OCI-LY1 (cell line): Measurements from ENCODE around the gene IFI30.

Experiments used
- H2AFZ ChIP-seq: fragments of 200-600 bp; sonication (generic), shearing (Covaris generic); 2 replicates; pipeline ENCODE4 v1.6.0; 2014; ENCODE audit warnings: antibody characterized with exemption, mild to moderate bottlenecking, low read length
- H3F3A ChIP-seq: fragments of 200-600 bp; sonication (generic), shearing (Covaris generic); 2 replicates; pipeline ENCODE4 v1.6.0; 2014; ENCODE audit warnings: mild to moderate bottlenecking, antibody characterized with exemption, low read length, moderate library complexity; ENCODE audit not compliant: insufficient read depth
- H3K27ac ChIP-seq: fragments of 200-600 bp; sonication (generic); 2 replicates; pipeline ENCODE4 v1.5.1; 2014; ENCODE audit warnings: low read length, mixed run types, mild to moderate bottlenecking, low read depth; ENCODE audit not compliant: poor library complexity, severe bottlenecking
- H3K27me3 ChIP-seq: fragments of 200-600 bp; sonication (generic); 2 replicates; pipeline ENCODE4 v1.6.0; 2014; ENCODE audit warnings: antibody characterized with exemption, mild to moderate bottlenecking, low read length, moderate library complexity; ENCODE audit not compliant: insufficient read depth
- H3K36me3 ChIP-seq: fragments of 200-600 bp; sonication (generic); 2 replicates; pipeline ENCODE4 v1.6.1; 2014; ENCODE audit warnings: mild to moderate bottlenecking, antibody characterized with exemption, low read length, moderate library complexity, mixed read lengths; ENCODE audit not compliant: insufficient read depth
- H3K4me1 ChIP-seq: fragments of 200-600 bp; sonication (generic); 2 replicates; pipeline ENCODE4 v1.5.1; 2014; ENCODE audit warnings: mild to moderate bottlenecking, low read length, moderate library complexity; ENCODE audit not compliant: insufficient read depth, severe bottlenecking
- H3K4me2 ChIP-seq: fragments of 200-600 bp; sonication (generic), shearing (Covaris generic); 2 replicates; pipeline ENCODE4 v1.6.1; 2014; ENCODE audit warnings: low read length
- H3K4me3 ChIP-seq: fragments of 200-600 bp; sonication (generic); 2 replicates; pipeline ENCODE4 v1.5.1; 2014; ENCODE audit warnings: low read length, low read depth, mild to moderate bottlenecking, mixed read lengths; ENCODE audit not compliant: poor library complexity, severe bottlenecking
- H3K79me2 ChIP-seq: fragments of 200-600 bp; shearing (Covaris generic); 2 replicates; pipeline ENCODE4 v1.6.1; 2016; ENCODE audit warnings: mixed run types, low read length, mixed read lengths; ENCODE audit not compliant: insufficient read depth
- H3K9ac ChIP-seq: fragments of 200-600 bp; sonication (generic), shearing (Covaris generic); 2 replicates; pipeline ENCODE4 v1.6.1; 2014; ENCODE audit warnings: mild to moderate bottlenecking, low read length, mixed read lengths
- H3K9me2 ChIP-seq: fragments of 200-600 bp; sonication (generic), shearing (Covaris generic); 2 replicates; pipeline ENCODE4 v1.6.1; 2014; ENCODE audit warnings: low read depth, mild to moderate bottlenecking, low read length, mixed read lengths
- H3K9me3 ChIP-seq: fragments of 200-600 bp; shearing (Covaris generic); 2 replicates; pipeline ENCODE4 v1.6.1; 2014; ENCODE audit warnings: low read length, mixed read lengths
- H4K20me1 ChIP-seq: fragments of 200-600 bp; sonication (generic), shearing (Covaris generic); 2 replicates; pipeline ENCODE4 v1.6.0; 2016; ENCODE audit warnings: mild to moderate bottlenecking, low read length; ENCODE audit not compliant: insufficient read depth
- CTCF ChIP-seq: fragments of 200-600 bp; sonication (generic), shearing (Covaris generic); IDR thresholded peaks from 2 replicates; pipeline ENCODE4 v1.5.1; 2017; ENCODE audit warnings: mild to moderate bottlenecking, antibody characterized with exemption, low read length, moderate library complexity, mixed read lengths
- EZH2 ChIP-seq: fragments of 200-600 bp; sonication (generic), shearing (Covaris generic); IDR thresholded peaks from 2 replicates; pipeline ENCODE4 v1.8.0; 2017; ENCODE audit warnings: borderline replicate concordance, mixed run types, mild to moderate bottlenecking, antibody characterized with exemption, low read length, moderate library complexity, mixed read lengths

Gene IFI30

GRCh38 chr19:18174983-18175382 lies 1.4 kb downstream of the IFI30 start:
- Histone ChIP-seq H2AFZ (no peak overlapping the region), H3F3A (0 out of 2 replicates have a peak, but pooled peaks cover 8% of the 10 kb centered on the region), H3K27ac (no peak overlapping the region), H3K27me3 (no peaks in the 10 kb centered on the region), H3K4me2 (peak overlapping the region; percentile 70), H3K4me3 (peak overlapping the region; percentile 70), H3K4me1 (peaks cover 53% of the 10 kb centered on the region), H4K20me1 (no peaks in the 10 kb centered on the region), H3K36me3 (peaks cover 43% of the 10 kb centered on the region), H3K79me2 (0 out of 2 replicates have a peak, but pooled peaks cover 5% of the 10 kb centered on the region), H3K9me3 (no peaks in the 10 kb centered on the region), H3K9me2 (no peaks in the 10 kb centered on the region), H3K9ac (peak overlapping the region; percentile 68)
- TF ChIP-seq EZH2 = no peak
- TF ChIP-seq CTCF = no peak

GRCh38 chr19:18176367-18177310 lies 3.0 kb downstream of the IFI30 start:
- Histone ChIP-seq H2AFZ (no peak overlapping the region), H3K4me2 (no peak overlapping the region), H3K9ac (no peak overlapping the region), H3K4me1 (peaks cover 42% of the 10 kb centered on the region), H4K20me1 (no peaks in the 10 kb centered on the region), H3F3A (0 out of 2 replicates have a peak, but pooled peaks cover 8% of the 10 kb centered on the region), H3K4me3 (no peak overlapping the region), H3K79me2 (0 out of 2 replicates have a peak, but pooled peaks cover 5% of the 10 kb centered on the region), H3K9me2 (no peaks in the 10 kb centered on the region), H3K36me3 (peaks cover 43% of the 10 kb centered on the region), H3K9me3 (no peaks in the 10 kb centered on the region), H3K27me3 (no peaks in the 10 kb centered on the region), H3K27ac (no peak overlapping the region)
- TF ChIP-seq EZH2 = no peak

- H3K79me2 ChIP-seq = 0 out of 2 replicates have a peak, but pooled peaks cover 2% of the 10 kb centered on the region
- H3K4me1 ChIP-seq = peaks cover 12% of the 10 kb centered on the region
- H3F3A ChIP-seq = 0 out of 2 replicates have a peak, but pooled peaks cover 3% of the 10 kb centered on the region
- peaks cover 40% of the 10 kb centered on the region for H3K36me3 ChIP-seq
- no peak overlapping the region for H2AFZ ChIP-seq
- TF ChIP-seq CTCF (no peak), EZH2 (no peak)
- H3K27ac ChIP-seq = no peak overlapping the region
- no peak overlapping the region for H3K9ac ChIP-seq
- H3K27me3 ChIP-seq = no peaks in the 10 kb centered on the region
- H4K20me1 ChIP-seq = no peaks in the 10 kb centered on the region
- no peaks in the 10 kb centered on the region for H3K9me2 ChIP-seq
- no peak overlapping the region for H3K4me2 ChIP-seq
- H3K9me3 ChIP-seq = no peaks in the 10 kb centered on the region
- H3K4me3 ChIP-seq = no peak overlapping the region
Observed at GRCh38 chr19:18179957-18180356, 6.3 kb downstream of the IFI30 start.
